ENCODE measurements around the gene KDM4B. TPM values are rescaled to one million over a fixed set of nuclear protein-coding genes. Genes with fewer than 3 reads are reported as not detected.

KDM4B gene
- total and polyA plus RNA-seq, 3 donors from 2014 or later, result 33.3 to 72.7 (median 67.7) TPM

- TF ChIP-seq POLR2A (IDR thresholded peaks at IDR 0.05) (no peak), CTCF (IDR thresholded peaks at IDR 0.05) (no peak)
- H3K27me3 ChIP-seq, result no peaks in the 10 kb centered on the region
- intact Hi-C loops (cut with DNase I; ENCODE audit: low total_unique reads), result no loop called here
- no peaks in the 10 kb centered on the region for H3K36me3 ChIP-seq (ENCODE audit: low read depth, missing control alignments)
- 78 to 84% methylated on average over 11 to 16 of the region's 16 CpGs for WGBS, 2 donors
- no peaks in the 10 kb centered on the region for H3K9me3 ChIP-seq
- DNase-seq, result no peak
- H3K4me1 ChIP-seq, result peaks cover 16% of the 10 kb centered on the region
- H3K4me3 ChIP-seq, result no peak overlapping the region
- no peak overlapping the region for H3K27ac ChIP-seq
Observed at GRCh38 chr19:5018224-5019015, 49.5 kb downstream of the KDM4B start.

- no peak overlapping the region for H3K4me3 ChIP-seq
- H3K27me3 ChIP-seq, result no peaks in the 10 kb centered on the region
- intact Hi-C loops (cut with DNase I; ENCODE audit: low total_unique reads), result no loop called here
- H3K27ac ChIP-seq, result no peak overlapping the region
- H3K36me3 ChIP-seq (ENCODE audit: low read depth, missing control alignments), result no peaks in the 10 kb centered on the region
- H3K9me3 ChIP-seq, result no peaks in the 10 kb centered on the region
- no peak for DNase-seq
- WGBS, 2 donors, result 83 to 88% methylated on average over 21 of the region's 21 CpGs
- TF ChIP-seq CTCF (IDR thresholded peaks at IDR 0.05), result no peak
- TF ChIP-seq POLR2A (IDR thresholded peaks at IDR 0.05), result no peak
- peaks cover 21% of the 10 kb centered on the region for H3K4me1 ChIP-seq
Observed at GRCh38 chr19:5020368-5020767, 51.5 kb downstream of the KDM4B start.

- peaks cover 21% of the 10 kb centered on the region for H3K4me1 ChIP-seq
- DNase-seq, result no peak
- WGBS, 2 donors, result 77 to 80% methylated on average over 5 of the region's 5 CpGs
- no peaks in the 10 kb centered on the region for H3K36me3 ChIP-seq (ENCODE audit: low read depth, missing control alignments)
- H3K9me3 ChIP-seq, result no peaks in the 10 kb centered on the region
- no peak overlapping the region for H3K27ac ChIP-seq
- H3K4me3 ChIP-seq, result no peak overlapping the region
- intact Hi-C loops (cut with DNase I; ENCODE audit: low total_unique reads), result no loop called here
- no peaks in the 10 kb centered on the region for H3K27me3 ChIP-seq
- TF ChIP-seq CTCF (IDR thresholded peaks at IDR 0.05), result no peak
- no peak for TF ChIP-seq POLR2A (IDR thresholded peaks at IDR 0.05)
Observed at GRCh38 chr19:5021046-5021445, 52.1 kb downstream of the KDM4B start.

- H3K4me3 ChIP-seq, result no peak overlapping the region
- intact Hi-C loops (cut with DNase I; ENCODE audit: low total_unique reads), result no loop called here
- TF ChIP-seq POLR2A (IDR thresholded peaks at IDR 0.05) (no peak), CTCF (IDR thresholded peaks at IDR 0.05) (no peak)
- DNase-seq, result no peak
- H3K36me3 ChIP-seq (ENCODE audit: low read depth, missing control alignments), result no peaks in the 10 kb centered on the region
- WGBS, 2 donors, result 84 to 94% methylated on average over 10 to 16 of the region's 16 CpGs
- no peaks in the 10 kb centered on the region for H3K27me3 ChIP-seq
- H3K27ac ChIP-seq, result no peak overlapping the region
- H3K4me1 ChIP-seq, result peaks cover 26% of the 10 kb centered on the region
- no peaks in the 10 kb centered on the region for H3K9me3 ChIP-seq
Observed at GRCh38 chr19:5022066-5022860, 53.4 kb downstream of the KDM4B start.
